ENCODE measurements around the gene IMPDH2. TPM values are rescaled to one million over a fixed set of nuclear protein-coding genes. Genes with fewer than 3 reads are reported as not detected.
"Not testable (repeated sequence)": the region's sequence is repeated elsewhere in the genome, so short reads cannot be mapped to it uniquely, and the experiment has no call there.

IMPDH2 gene
- total RNA-seq, 2 experiments from 2014 or later = 145 to 146 TPM

DNA sequence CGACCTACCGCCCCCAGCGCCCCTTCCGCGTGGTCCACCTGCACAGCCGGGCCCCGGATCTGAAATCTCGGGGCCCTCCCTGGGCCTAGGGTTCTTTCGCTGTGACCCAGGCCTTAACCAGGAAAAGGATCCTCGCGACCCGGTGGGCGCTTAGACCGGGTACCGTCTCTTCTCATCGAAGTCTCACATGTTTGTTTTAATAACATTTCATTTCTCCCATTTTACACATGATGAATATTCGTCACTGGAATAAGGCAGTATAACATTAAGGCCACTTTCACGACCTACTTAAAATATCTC lies 10.5 kb downstream of the IMPDH2 start:
- POLR2A ChIA-PET = interaction anchor here (8.8 to 10.1 kb wide), 3 partner anchors 12 to 75 kb away, joined by 101 to 244 read pairs (median 129); partner anchors contain the start of genes P4HTM, QRICH1 and WDR6
- peaks cover 21% of the 10 kb centered on the region for H3K4me1 Mint-ChIP-seq
- no peaks in the 10 kb centered on the region for H3K27me3 Mint-ChIP-seq

DNA sequence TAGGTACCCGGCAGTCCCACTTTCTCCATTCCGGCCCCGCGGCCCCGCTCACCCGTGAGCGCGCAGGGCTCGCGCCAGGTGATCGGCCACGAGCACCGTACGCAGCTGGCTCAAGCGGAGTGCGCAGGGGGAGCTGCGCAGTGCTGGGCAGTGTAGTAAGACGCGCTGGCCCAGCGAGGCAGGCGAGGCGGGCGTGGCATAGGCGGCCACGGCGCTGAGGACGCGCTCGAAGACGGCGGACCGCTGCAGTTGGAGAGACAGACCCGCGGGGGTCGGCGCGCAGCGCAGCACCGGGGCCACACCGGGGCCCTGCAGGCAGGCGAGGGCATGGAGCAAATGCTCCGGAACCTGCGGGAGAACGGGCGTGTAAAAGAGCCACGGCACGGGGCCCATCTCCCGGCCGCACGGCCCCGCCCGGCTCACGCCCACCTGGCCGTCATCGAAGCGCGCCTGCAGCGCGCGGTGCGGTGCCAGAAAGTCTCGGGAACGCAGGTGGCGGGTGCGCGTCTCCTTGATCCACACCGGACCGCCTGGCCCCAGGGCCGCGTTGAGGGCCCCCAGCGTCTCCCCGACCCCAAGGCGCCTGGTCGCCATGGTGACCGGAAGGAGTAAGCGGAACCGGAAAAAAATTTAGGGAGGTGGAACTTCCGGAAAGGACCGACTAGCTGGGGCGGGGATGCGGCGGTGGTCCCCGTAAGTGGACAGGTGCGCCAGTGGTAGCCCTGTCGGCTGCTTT lies 11.1 kb downstream of the IMPDH2 start, which contains the start of gene DALRD3:
Gene DALRD3 (minus strand): TSS at position 610 of the 736 bp plus-strand sequence. CDS start 16 bp downstream, at position 594.
- Mint-ChIP-seq H3K36me3 (peaks cover 7% of the 10 kb centered on the region), H3K27me3 (no peaks in the 10 kb centered on the region), H3K27ac (peak within 1 kb of the TSS; percentile 98), H3K4me3 (peak within 1 kb of the TSS; percentile 96), H3K4me1 (peaks cover 19% of the 10 kb centered on the region), H3K9me3 (no peaks in the 10 kb centered on the region)
- POLR2A ChIA-PET = interaction anchor here (1.0 to 10.1 kb wide), 7 partner anchors 11 to 102 kb away, joined by 3 to 244 read pairs (median 20); partner anchors contain the start of genes ARIH2, IMPDH2, P4HTM and QRICH1
- ATAC-seq (ENCODE audit: low read depth) = peak; percentile 13
- DNase-seq = peak; percentile 83

More for the DNA sequence above, 10.5 kb downstream of the IMPDH2 start:
- peak overlapping the region; percentile 98 for H3K27ac Mint-ChIP-seq
- H3K4me3 Mint-ChIP-seq = peak overlapping the region; percentile 96
- H3K36me3 Mint-ChIP-seq = peaks cover 8% of the 10 kb centered on the region
- DNase-seq (no peak), ATAC-seq (ENCODE audit: low read depth) (no peak)
- no peaks in the 10 kb centered on the region for H3K9me3 Mint-ChIP-seq

DNA sequence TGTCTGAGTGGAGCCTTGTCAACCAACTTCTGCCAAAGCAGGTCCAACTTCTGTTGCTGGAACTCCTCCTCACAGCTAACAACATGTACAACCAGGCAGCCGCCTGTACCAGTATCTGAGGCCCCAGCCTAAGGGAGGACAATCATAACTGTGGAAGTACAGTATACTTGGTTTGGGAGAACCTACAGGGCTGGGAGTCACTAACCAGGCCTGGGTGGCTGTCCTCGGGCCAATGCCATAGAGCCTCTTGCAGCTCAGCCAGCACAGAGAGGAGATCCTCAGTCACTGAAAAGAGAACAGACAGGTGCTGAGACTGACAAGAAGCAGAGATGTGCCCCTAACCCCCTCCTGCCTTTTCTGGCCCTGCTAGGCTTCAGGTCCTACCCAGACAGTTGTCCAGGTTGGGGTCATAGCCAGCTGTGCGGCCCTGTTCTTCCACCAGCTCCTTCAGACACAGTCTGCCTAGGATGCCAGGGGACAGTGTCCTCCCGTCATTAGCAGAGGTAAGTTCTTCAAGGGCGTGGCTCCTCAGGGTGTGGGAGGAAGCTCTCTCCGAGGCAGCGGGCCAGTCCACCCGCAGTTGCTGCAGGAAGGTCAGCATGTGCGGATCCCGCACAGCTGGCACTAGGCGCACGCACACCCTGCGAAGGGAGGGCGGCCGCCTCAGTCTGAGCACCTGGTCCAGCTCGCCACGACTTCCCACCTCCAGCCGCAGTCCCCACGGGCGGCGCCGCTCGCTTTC lies 11.8 kb downstream of the IMPDH2 start:
- Mint-ChIP-seq H3K27me3 (no peaks in the 10 kb centered on the region), H3K4me3 (peak overlapping the region; percentile 96), H3K36me3 (peaks cover 5% of the 10 kb centered on the region), H3K27ac (peak overlapping the region; percentile 67), H3K4me1 (peaks cover 16% of the 10 kb centered on the region), H3K9me3 (no peaks in the 10 kb centered on the region)
- POLR2A ChIA-PET = interaction anchor here (1.0 to 10.1 kb wide), 8 partner anchors 8 to 102 kb away, joined by 3 to 244 read pairs (median 14); partner anchors contain the start of genes ARIH2, IMPDH2, P4HTM and QRICH1
- ATAC-seq (ENCODE audit: low read depth) (no peak), DNase-seq (no peak)

DNA sequence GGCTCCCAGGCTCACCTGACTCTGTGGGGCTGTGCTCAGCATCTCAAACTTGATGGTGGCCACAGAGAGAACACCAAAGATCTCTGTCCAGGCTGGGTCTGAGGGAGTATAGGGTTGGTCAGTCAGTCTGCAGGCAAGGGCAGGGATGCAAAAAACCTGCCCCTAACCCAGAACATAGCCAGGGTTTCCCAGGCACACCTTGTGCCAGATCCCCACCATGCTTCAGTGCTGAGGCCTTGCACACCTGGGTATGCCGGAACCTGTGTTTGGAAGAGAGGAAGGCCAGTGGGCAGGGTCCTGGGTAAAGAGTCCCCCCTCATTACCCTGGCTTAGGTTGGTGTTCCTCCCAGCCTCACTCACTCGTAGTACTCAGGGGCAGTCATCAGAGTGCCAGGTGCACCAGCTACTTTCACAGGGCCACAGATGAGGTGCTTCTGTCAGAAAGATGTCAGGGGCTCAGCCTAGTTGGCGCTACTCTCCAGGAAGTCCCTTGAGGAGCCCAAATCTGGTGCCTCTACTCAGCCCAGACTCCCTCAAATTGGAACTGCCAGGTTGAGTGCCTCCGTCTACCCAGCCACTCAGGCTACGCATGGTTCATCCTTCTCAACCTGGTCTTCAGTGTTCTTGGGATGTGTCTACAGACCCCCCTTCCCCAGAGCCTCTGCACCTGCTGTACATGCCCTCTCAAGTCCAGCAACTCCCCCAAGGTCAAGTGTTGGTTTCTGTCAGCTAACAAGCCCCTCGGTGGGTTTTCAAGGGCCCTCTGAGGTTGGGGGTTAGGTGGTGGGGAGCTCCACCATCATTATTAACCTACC lies 12.6 kb downstream of the IMPDH2 start:
- POLR2A ChIA-PET = interaction anchor here (1.2 to 10.1 kb wide), 7 partner anchors 9 to 98 kb away, joined by 3 to 244 read pairs (median 20); partner anchors contain the start of genes ARIH2, IMPDH2, P4HTM and QRICH1
- H3K27me3 Mint-ChIP-seq = no peaks in the 10 kb centered on the region
- DNase-seq (no peak), ATAC-seq (ENCODE audit: low read depth) (no peak)
- peaks cover 5% of the 10 kb centered on the region for H3K36me3 Mint-ChIP-seq
- no peak overlapping the region for H3K4me3 Mint-ChIP-seq
- peaks cover 16% of the 10 kb centered on the region for H3K4me1 Mint-ChIP-seq
- H3K27ac Mint-ChIP-seq = peak overlapping the region; percentile 67
- H3K9me3 Mint-ChIP-seq = no peaks in the 10 kb centered on the region

DNA sequence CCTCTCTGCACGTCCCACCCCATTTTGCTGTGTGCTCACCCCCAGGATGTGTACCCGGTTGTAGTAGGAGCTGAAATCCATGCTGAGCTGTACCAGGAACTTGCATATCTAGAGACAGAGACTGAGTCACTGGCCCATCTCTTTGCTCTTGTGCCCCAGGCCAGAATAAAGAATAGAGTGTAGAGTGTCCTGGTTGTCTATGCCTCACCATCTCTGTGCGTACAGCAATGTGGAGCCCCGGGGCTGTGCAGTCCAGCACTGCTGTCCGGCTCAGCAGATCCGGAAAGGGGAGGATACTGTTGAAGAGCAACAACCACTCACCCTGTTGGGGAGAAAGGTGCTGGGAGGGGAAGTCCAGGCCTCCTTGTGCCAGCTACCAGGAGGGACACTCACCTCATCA lies 13.4 kb downstream of the IMPDH2 start:
- Mint-ChIP-seq H3K36me3 (peaks cover 5% of the 10 kb centered on the region), H3K27ac (no peak overlapping the region), H3K27me3 (no peaks in the 10 kb centered on the region), H3K9me3 (no peaks in the 10 kb centered on the region), H3K4me1 (peaks cover 16% of the 10 kb centered on the region), H3K4me3 (no peak overlapping the region)
- DNase-seq (no peak), ATAC-seq (ENCODE audit: low read depth) (no peak)
- POLR2A ChIA-PET = interaction anchor here (2.7 to 10.1 kb wide), 3 partner anchors 9 to 26 kb away, joined by 20 to 244 read pairs (median 129); partner anchors contain the start of genes IMPDH2, P4HTM and WDR6

DNA sequence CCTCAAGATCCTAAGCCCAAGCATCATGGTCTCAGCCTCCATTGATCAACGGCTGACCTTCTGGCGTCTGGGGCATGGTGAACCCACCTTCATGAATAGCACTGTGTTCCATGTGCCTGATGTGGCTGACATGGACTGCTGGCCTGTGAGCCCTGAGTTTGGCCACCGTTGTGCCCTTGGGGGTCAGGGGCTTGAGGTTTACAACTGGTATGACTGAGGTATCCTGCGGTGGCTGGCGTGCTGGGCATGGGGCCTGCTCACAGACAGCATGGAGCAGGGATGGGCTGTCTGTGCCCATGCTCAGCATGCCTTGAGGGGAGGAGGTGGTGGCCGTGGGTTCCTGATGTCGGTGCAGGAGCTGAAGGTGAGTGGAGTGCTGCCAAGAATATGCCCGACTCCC lies 14.1 kb downstream of the IMPDH2 start:
- POLR2A ChIA-PET = interaction anchor here (9.8 to 10.1 kb wide), 2 partner anchors 8 to 26 kb away, joined by 129 to 244 read pairs; partner anchors contain the start of genes P4HTM and WDR6
- Mint-ChIP-seq H3K27me3 (no peaks in the 10 kb centered on the region), H3K27ac (peak overlapping the region; percentile 56), H3K36me3 (peaks cover 5% of the 10 kb centered on the region), H3K4me3 (no peak overlapping the region), H3K4me1 (peaks cover 15% of the 10 kb centered on the region), H3K9me3 (no peaks in the 10 kb centered on the region)
- DNase-seq = no peak
- no peak for ATAC-seq (ENCODE audit: low read depth)

DNA sequence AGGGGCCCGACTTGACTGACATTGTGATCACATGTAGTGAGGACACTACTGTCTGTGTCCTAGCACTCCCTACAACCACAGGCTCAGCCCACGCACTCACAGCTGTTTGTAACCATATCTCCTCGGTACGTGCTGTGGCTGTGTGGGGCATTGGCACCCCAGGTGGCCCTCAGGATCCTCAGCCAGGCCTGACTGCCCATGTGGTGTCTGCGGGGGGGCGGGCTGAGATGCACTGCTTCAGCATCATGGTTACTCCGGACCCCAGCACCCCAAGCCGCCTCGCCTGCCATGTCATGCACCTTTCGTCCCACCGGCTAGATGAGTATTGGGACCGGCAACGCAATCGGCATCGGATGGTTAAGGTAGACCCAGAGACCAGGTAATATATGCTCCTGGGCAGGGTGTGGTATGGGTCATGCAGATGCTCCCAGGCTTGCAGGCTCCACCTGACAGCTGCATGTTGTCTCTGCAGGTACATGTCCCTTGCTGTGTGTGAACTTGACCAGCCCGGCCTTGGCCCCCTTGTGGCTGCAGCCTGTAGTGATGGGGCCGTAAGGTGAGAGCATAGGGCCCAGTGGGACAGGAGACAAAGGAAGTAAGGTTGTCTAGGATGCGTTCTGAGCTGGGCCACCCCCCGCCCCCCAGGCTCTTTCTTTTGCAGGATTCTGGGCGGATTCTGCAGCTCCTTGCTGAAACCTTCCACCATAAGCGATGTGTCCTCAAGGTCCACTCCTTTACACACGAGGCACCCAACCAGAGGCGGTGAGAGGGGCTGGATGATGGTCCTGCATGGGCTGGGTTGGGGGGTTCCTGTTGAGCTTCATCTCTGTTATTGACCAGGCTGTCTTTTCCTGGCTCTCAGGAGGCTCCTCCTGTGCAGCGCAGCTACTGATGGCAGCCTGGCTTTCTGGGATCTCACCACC lies 15.2 kb downstream of the IMPDH2 start:
- no peaks in the 10 kb centered on the region for H3K27me3 Mint-ChIP-seq
- peaks cover 5% of the 10 kb centered on the region for H3K36me3 Mint-ChIP-seq
- DNase-seq = peak; percentile 68
- no peak overlapping the region for H3K27ac Mint-ChIP-seq
- H3K9me3 Mint-ChIP-seq = no peaks in the 10 kb centered on the region
- peaks cover 17% of the 10 kb centered on the region for H3K4me1 Mint-ChIP-seq
- ATAC-seq (ENCODE audit: low read depth) = peak; percentile 17
- H3K4me3 Mint-ChIP-seq = no peak overlapping the region
- POLR2A ChIA-PET = interaction anchor here (0.8 to 10.1 kb wide), 2 partner anchors 12 to 25 kb away, joined by 3 to 129 read pairs; partner anchors contain the start of gene P4HTM

DNA sequence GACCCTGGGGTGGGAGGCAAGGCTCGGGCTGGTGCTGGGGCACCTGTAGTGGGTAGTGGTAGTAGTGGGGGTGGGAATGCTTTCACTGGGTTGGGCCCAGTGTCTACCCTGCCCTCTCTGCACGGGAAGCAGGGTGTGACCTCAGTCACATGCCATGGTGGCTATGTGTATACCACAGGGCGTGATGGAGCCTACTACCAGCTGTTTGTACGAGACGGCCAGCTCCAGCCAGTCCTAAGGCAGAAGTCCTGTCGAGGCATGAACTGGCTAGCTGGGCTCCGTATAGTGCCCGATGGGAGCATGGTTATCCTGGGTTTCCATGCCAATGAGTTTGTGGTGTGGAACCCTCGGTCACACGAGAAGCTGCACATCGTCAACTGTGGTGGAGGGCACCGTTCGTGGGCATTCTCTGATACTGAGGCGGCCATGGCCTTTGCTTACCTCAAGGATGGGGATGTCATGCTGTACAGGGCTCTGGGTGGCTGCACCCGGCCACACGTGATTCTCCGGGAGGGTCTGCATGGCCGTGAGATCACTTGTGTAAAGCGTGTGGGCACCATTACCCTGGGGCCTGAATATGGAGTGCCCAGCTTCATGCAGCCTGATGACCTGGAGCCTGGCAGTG lies 16.0 kb downstream of the IMPDH2 start:
- Mint-ChIP-seq H3K4me3 (no peak overlapping the region), H3K27ac (no peak overlapping the region), H3K36me3 (peaks cover 5% of the 10 kb centered on the region), H3K27me3 (no peaks in the 10 kb centered on the region), H3K4me1 (peaks cover 19% of the 10 kb centered on the region), H3K9me3 (no peaks in the 10 kb centered on the region)
- ATAC-seq (ENCODE audit: low read depth) (no peak), DNase-seq (no peak)
- POLR2A ChIA-PET = interaction anchor here (3.1 to 10.1 kb wide), 2 partner anchors 8 to 24 kb away, joined by 22 to 129 read pairs; partner anchors contain the start of genes NDUFAF3 and P4HTM

GRCh38 chr3:49012441-49013017 lies 16.7 kb downstream of the IMPDH2 start:
- peaks cover 5% of the 10 kb centered on the region for H3K36me3 Mint-ChIP-seq
- no peaks in the 10 kb centered on the region for H3K9me3 Mint-ChIP-seq
- H3K27me3 Mint-ChIP-seq = no peaks in the 10 kb centered on the region
- H3K27ac Mint-ChIP-seq = no peak overlapping the region
- H3K4me1 Mint-ChIP-seq = peaks cover 23% of the 10 kb centered on the region
- ATAC-seq (ENCODE audit: low read depth) (no peak), DNase-seq (no peak)
- POLR2A ChIA-PET = interaction anchor here (0.6 to 10.1 kb wide), 4 partner anchors 9 to 47 kb away, joined by 3 to 129 read pairs (median 12); partner anchors contain the start of genes NDUFAF3 and P4HTM
- no peak overlapping the region for H3K4me3 Mint-ChIP-seq

DNA sequence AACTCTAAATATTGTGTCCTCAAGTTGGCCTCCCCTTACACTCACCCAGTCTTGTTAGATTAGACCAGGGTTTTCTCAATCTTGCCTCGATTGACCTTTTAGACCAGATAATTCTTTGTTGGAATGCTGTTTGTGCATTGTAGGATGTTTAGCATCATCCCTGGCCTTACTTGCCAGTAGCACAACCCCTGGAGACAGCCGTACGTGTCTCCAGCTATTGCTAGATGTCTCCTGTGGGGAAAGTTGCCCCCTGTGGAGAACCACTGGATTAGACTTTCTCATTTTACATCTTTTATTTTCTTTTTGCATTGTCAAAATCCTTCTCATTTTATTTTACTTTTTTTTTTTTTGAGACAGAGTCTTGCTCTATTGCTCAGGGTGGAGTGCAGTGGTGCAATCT lies 19.8 kb downstream of the IMPDH2 start:
- POLR2A ChIA-PET = interaction anchor here (0.5 to 5.6 kb wide), 5 partner anchors 11 to 533 kb away, joined by 3 to 244 read pairs (median 5); partner anchors contain the start of genes DALRD3, IMPDH2, NDUFAF3 and P4HTM
- peak overlapping the region; percentile 37 for H3K4me3 Mint-ChIP-seq

GRCh38 chr3:49008627-49009026 lies 20.6 kb downstream of the IMPDH2 start:
- H3K36me3 Mint-ChIP-seq; DNase-seq; H3K27me3 Mint-ChIP-seq; ATAC-seq (ENCODE audit: low read depth); H3K9me3 Mint-ChIP-seq: not testable (repeated sequence)
- H3K27ac Mint-ChIP-seq = peak overlapping the region; percentile 99
- peaks cover 17% of the 10 kb centered on the region for H3K4me1 Mint-ChIP-seq
- POLR2A ChIA-PET = interaction anchor here (1.2 to 5.6 kb wide), 4 partner anchors 11 to 21 kb away, joined by 4 to 244 read pairs (median 68); partner anchors contain the start of genes DALRD3, IMPDH2, NDUFAF3 and P4HTM
- peak overlapping the region; percentile 96 for H3K4me3 Mint-ChIP-seq

More for the DNA sequence above, 19.8 kb downstream of the IMPDH2 start:
- Mint-ChIP-seq H3K4me1 (peaks cover 19% of the 10 kb centered on the region), H3K9me3 (no peaks in the 10 kb centered on the region), H3K36me3 (no peaks in the 10 kb centered on the region), H3K27me3 (no peaks in the 10 kb centered on the region), H3K27ac (peak overlapping the region; percentile 51)
- ATAC-seq (ENCODE audit: low read depth) = no peak
- DNase-seq = no peak

All from activated naive CD8-positive, alpha-beta T cell treated with anti-CD3 and anti-CD28 coated beads, Interleukin-2, amount 10 ng/mL, durations not matched to agents 7 days and 5 days (primary cell).